ENCODE results near the gene PRIM2.
"Not testable (repeated sequence)": the region's sequence is repeated elsewhere in the genome, so short reads cannot be mapped to it uniquely, and the experiment has no call there.

The PRIM2 gene, protein sequence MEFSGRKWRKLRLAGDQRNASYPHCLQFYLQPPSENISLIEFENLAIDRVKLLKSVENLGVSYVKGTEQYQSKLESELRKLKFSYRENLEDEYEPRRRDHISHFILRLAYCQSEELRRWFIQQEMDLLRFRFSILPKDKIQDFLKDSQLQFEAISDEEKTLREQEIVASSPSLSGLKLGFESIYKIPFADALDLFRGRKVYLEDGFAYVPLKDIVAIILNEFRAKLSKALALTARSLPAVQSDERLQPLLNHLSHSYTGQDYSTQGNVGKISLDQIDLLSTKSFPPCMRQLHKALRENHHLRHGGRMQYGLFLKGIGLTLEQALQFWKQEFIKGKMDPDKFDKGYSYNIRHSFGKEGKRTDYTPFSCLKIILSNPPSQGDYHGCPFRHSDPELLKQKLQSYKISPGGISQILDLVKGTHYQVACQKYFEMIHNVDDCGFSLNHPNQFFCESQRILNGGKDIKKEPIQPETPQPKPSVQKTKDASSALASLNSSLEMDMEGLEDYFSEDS

DNA sequence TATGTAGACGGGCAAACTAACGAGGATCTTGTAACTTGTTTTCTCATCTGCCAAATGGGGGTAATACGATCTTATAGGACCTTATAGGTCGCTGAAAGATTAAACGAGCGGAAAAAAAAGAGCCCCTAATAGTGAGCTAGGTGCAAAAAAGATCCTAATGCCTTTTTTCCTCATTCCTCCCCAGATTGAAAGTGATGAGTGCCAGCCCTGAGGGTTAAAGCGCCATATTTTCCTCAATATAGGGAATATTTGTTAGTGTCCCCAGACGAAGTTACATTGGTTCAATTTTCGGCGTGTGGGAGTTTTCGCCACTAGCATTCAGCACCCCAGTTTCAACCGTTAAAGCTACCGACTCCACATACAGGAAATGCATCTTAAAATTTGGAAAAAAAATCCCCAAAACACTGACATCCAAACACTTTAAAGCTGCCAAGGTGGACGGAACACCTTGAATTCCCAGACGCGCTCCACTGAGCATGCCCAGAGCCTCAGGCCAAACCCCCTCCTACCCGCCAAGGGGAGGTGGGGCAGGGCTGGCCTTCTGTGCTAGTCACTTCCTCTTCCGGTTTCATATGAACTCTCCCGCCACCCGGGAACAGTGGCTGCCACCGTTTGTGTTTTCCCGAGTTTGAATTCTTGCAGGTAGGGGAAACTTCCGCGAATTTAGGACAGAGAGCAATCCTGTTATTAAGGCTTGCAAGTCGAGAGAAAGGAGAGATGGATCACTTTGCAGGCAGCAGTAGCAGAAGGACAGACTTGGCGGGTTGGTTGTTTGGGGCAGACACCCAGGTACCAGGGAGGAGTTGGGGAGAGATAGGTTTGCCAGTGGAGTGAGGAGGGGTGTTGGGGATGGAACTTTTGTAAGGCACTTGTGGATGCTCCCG lies at the start of gene PRIM2:
TSS of gene PRIM2 (plus strand) at position 571 of the 884 bp plus-strand sequence. CDS start 816 bp downstream, outside the sequence.
- DNase-seq: peak; percentile 12 to 90 (median 74)

DNA sequence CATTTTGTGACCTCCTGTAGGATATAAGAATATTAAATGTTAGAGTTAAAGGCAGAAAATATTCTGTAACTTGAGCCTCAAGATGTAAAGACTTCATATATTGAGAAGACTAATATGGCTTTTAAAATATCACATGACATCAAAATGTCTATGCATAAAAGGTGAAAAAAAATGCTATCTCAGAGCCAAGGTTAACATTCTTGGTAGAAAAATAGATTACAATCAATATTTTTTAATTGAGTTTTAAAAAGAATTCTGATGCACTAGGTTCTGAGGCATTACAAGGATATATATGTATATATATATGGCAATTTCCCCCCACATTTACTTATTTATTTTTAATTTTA lies 49.2 kb upstream of the PRIM2 start:
- no peak for DNase-seq

DNA sequence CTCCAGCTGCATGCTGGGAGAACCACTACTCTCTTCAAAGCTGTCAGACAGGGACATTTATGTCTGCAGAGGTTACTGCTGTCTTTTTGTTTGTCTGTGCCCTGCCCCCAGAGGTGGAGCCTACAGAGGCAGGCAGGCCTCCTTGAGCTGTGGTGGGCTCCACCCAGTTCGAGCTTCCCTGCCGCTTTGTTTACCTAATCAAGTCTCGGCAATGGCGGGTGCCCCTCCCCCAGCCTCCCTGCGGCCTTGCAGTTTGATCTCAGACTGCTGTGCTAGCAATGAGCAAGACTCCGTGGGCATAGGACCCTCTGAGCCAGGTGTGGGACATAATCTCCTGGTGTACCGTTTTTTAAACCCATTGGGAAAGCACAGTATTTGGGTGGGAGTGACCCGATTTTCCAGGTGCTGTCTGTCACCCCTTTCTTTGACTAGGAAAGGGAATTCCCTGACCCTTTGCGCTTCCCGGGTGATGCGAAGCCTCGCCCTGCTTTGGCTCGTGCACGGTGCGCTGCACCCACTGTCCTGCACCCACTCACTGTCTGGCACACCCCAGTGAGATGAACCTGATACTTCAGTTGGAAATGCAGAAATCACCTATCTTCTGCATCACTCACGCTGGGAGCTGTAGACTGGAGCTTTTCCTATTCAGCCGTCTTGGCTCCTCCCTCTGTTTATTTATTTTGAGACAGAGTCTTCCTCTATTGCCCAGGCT lies 43.2 kb upstream of the PRIM2 start:
- DNase-seq: not testable (repeated sequence)

DNA sequence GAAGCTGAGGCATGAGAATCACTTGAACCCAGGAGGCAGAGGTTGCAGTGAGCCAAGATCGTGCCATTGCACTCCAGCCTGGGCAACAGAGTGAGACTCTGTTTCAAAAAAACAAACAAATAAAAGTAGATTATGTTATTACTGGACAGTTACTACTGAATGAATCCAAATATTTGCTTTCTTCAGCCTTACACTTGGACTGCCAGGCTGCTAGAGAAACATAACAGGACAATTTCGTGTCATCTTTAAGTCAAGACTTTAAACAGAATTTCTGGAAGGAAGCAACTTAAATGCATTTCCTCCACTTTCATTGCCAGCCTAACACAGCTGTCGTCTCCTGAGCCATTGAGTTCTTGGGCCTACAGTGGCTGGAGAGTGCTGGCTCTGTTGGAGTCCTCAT lies 42.0 kb upstream of the PRIM2 start:
- no peak for DNase-seq

DNA sequence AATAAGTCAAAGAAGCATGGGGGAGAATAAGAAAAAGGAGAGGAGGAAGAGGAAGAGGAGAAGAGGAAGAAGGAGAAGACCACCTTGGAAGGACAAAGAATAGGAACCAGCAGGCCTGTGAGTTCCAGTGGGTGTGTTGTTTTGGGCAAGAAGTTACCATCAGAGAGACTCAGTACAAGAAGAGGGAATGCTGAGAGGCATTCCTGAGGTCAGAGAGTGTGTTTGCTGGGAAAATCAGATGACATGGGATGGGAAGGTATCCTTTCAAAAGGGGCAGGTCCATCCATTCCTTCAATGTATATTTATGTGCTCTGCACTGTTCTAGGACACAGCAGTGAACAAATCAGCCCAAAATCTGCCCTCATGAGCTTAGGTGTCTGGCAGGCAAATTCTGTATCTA lies 40.5 kb upstream of the PRIM2 start:
- no peak for DNase-seq

DNA sequence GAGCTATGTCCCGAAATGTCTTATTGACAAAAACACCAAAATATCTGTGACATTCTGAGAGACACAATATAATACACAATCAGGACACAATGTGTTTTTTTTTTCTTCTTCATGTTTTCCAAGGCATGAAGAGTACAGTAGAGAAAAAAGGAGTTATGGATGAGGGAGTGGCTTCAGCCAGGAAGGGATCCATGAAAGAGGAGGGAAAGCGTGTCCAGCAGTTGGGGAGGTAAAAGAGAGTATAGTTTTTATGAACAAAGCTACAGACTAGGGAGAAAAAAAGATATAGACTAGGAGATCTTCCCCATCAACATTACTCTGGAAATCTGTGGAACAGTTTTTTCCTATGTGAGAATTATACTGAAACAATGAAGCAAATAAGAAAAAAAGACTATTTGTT lies 38.9 kb upstream of the PRIM2 start:
- DNase-seq: no peak

DNA sequence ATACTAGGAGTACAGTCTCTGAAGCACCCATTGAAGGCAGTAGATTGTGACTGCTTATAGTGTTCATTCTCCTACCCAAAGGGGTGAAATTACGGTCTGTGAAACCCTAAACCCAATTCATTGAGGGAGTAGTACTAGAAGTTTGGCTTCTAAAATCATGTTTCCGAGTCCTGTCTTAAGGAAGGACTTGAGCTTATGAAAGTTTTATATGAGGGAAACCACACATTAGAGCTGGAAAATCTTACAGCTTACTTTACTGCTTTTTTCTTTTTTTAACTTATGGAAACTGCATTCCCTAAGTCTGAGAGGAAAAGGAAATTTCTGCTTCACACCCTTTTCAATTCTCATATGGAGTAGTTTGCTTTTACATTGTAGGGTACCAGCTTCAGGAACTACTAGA lies 38.4 kb upstream of the PRIM2 start:
- DNase-seq: no peak

DNA sequence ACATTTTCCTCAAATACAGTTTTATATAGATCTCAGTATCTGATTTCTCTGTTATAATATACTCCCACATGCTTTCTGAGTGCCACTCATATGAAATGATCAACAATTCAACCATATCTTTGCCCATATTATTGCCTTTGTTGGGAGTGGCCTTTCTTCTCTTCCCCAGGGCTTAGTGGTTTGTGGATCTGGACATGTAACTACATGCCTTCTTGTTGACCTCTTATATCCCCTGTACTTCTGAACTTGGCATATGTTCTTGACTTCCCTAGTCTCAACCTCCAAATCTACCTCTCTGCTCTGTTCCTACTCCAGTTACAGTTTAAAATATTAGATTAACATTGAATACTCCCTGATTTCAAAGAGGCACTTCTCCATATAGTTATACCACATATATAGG lies 34.3 kb upstream of the PRIM2 start:
- no peak for DNase-seq

DNA sequence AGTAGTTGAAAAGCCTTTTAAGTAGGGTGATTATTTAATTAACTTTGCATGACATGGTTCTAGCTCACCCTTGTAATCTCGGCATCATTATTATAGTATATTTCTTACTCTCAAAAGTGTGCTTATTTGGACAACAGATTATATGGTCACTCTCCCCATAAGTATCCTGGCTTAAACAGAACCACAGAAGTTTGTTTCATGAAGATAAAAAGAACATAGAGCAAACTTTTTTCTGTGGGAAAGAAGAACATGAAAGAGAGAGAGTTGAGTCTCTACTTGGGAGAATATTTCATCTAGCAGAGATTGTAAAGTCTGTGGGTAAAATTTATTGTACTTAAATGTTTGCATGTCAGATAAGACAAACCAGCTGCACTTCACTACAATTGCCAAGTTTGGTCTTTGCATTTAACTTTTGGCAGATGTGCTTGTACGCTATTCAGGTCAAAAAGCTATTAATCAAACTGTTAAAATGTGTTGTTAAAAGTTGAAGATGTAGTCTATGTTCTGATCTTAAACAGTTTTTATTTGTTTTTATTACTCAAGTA lies 33.4 kb upstream of the PRIM2 start:
- DNase-seq: no peak

DNA sequence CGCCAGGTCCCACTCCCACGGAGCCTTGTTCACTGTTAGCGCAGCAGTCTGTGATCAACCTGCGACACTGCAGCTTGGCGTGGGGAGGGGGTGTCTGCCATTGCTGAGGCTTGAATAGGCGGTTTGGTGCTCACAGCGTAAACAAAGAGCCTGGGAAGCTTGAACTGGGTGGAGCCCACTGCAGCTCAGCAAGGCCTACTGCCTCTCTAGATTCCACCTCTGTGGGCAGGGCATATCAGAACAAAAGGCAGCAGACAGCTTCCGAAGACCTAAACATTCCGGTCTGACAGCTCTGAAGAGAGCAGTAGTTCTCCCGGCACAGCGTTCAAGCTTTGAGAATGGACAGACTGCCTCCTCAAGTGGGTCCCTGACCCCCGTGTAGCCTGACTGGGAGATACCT lies 29.3 kb upstream of the PRIM2 start:
- DNase-seq: not testable (repeated sequence)

DNA sequence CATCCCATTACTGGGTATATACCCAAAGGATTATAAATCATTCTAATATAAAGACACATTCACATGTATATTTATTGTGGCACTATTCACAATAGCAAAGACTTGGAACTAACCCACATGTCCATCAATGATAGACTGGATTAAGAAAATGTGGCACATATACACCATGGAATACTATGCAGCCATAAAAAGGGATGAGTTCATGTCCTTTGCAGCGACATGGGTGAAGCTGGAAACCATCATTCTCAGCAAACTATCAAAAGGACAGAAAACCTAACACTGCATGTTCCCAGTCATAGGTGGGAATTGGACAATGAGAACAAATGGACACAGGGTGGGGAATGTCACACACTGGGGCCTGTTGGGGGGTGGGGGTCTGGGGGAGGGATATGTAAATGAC lies 24.0 kb upstream of the PRIM2 start:
- DNase-seq: not testable (repeated sequence)

DNA sequence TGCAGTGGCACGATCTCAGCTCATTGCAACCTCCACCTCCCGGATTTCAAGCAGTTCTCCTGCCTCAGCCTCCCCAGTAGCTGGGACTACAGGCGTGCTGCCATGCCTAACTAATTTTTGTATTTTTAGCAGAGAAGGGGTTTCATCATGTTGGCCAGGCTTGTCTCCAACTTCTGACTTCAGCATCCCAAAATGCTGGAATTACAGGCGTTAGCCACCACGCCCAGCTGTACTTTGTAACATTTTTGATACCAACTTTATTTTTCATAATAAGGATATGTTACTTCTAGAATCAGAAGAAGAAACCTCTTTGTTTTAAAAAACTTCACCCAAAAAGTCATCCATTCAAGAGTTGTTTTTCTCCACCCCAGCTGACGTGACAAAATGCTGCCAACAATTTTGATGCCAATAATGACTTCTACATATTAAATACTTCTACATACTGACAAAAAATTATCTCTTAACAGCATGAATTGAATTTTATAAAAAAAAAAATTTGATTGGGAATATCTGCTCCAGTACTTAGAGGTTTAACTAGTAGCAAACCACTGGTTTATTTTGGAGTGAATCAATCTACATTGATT lies 22.5 kb upstream of the PRIM2 start:
- DNase-seq: no peak

DNA sequence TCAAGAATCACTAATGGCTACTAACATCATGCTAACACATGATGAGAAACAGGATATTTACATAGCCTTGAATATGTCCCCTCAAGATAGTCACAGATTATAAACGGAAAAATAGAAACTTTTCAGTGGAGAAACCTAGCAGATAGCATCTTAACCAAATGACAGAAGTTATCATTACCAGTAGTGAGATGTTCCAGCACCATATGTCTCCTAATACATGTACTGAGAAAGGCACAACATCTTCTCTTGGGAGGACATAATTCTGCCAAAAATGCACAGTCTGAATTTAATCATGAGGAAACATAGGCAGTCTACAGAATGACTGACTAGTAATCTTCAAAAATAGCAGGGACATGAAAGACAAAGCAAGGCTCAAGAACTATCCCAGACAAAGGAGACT lies 19.9 kb upstream of the PRIM2 start:
- DNase-seq: no peak

DNA sequence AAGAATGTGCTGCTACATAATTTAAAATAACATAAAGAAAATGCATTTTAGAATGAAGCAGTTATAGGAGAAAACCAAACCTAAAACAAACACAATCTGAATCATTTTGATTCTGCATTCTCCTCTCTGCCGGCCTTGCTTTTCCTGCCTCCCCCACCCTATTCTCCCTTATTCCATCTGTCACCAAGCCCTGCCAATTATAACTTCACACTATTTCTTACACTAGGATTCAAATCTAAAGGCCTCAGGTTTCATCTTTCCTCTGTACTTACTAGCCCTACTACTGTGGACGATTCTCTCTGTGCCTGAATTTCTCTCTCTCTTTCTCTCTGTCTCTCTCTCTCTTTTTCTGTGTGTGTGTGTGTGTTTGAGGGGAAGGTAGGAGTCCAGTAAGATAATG lies 18.7 kb upstream of the PRIM2 start:
- peak in 1 of 56 donors; percentile 5 for DNase-seq

DNA sequence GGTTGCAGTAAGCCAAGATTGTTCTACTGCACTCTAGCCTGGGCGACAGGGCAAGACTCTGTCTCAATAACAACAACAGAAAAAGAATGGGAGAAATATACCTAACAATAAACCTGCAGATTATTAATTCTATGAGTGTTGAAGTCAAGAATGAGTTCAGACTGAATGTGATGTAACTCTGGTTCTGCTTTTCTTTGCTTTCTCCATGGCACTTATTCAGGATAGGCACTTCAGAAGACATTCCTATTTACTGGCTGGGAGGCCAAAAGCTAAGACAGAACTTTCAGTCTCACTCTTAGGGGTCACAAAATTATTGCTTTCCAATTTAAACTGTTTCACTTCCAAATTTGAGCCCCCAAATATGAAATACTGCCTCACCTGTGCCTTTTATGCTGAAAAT lies 15.7 kb upstream of the PRIM2 start:
- no peak for DNase-seq

DNA sequence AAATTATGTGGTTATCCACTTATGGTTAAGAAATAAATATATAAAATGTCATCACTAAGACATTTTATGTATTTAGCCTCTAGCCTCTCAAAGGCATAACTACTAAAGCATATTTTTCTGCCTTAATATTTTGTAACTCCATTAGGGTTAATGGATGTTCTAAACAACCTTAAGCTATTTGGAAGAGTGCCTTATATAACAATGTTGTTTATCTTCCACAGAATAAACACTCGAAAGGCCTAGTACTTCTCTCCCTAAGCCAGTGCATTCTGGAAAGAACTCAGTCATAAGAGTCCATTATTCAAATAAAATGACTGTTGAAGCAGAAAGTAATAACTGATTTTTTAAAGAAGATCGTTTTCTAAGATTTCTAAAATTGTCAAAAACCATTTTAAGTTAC lies 15.0 kb upstream of the PRIM2 start:
- DNase-seq: no peak

DNA sequence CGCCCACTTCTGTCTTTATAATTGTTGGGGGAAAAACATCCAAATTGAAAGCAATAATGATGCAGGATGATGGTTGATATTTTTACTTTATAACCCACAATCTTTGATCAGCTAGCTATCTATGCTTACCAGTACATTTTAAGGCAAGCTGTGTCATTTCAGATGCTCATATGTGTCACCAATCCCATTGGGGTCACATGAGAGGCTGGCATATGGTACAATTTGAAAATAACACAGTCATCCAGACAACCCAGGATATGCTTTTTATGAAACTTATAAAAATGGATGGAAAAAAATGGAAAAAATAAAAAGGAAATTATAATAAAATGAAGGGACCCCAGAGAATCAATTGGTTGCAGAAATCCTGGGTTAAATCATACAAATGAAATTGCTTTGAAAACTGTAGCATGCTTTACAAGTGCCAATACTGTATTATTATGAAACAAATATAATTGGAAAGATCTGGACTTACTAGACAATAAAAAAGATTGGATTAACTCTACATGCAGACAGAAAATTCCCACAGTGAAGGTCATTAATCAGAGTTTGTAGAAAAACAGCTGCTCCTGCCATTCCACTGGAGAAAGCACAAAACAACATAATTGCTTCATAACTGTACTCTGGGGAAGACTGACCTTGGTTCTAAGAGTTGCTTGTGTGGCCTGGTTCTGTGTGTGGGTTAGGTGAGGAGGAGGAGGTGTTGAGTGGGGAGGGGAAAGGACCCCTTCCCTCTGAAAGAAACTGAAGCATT lies 13.3 kb upstream of the PRIM2 start:
- DNase-seq: no peak

DNA sequence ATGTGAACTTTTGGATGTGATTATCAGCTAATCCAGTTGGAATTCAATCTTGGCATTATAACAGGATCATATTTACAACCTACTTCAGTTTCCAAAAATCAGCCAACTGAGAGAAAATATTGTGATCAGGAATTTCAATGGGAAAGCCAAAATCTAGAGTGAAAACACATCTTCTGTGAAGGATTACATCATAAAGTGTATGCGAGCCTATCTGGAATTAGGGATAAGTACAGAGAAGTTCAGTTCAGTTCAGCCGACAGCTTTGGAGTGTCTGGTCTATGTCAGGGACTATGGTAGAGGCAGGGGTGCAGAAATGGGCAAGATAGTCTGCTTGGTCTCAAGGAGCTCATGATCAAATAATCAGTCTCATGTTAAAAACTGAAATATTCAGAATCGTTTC lies 12.3 kb upstream of the PRIM2 start:
- DNase-seq: no peak

DNA sequence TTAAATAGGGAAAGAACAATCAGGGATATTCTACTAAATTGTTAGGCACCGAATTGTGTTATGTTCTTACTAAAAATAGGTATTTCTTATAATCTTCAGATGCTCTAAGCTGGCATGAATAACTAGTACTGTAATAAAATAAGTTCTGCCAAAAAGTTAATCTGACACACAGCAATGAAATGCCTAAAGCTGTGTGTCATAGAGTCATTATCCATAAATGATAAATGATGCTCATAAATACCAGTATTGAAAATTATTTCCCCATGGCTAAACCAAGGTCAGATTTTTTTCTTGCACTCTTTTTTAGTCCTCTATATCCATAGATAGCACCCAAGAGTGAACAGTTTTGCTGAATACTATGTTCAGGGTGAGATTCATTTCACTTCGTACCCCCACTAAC lies 11.7 kb upstream of the PRIM2 start:
- DNase-seq: no peak

DNA sequence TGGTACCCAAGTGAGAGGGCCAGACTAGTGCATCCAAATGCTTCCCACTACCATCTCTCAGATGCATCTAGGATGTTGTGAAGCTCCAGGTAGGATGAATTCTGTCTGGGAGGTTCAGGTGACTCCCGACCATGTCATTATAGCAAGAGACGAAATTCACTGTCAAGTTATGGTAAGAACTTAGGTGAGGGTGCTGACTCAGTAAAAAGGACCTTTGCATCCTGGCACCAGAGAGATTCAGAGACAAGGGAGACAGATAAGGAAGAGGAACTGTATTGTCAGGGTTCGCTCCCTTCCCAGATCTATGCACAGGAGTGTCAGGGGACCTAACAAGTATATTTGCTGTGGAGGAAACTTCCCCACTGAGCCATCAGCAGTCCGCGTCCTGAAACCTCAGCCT lies 11.2 kb upstream of the PRIM2 start:
- no peak for DNase-seq
